Progenitor cell of endocrine pancreas (in vitro differentiated cells): ENCODE results near the gene MAN1A1. TPM values are rescaled to one million over a fixed set of nuclear protein-coding genes. Genes with fewer than 3 reads are reported as not detected.

Experiments
- DNase-seq: peaks from one replicate; pipeline ENCODE4 v3.0.0; 2021; ENCODE audit warnings: low spot score; ENCODE audit not compliant: unreplicated experiment
- H3K27ac Mint-ChIP-seq: 2 replicates; pipeline ENCODE4 v1.8.0; 2021; ENCODE audit warnings: mild to moderate bottlenecking, moderate library complexity, mixed read lengths
- H3K27me3 Mint-ChIP-seq: 2 replicates; pipeline ENCODE4 v1.8.0; 2021; ENCODE audit warnings: mixed read lengths
- H3K36me3 Mint-ChIP-seq: 2 replicates; pipeline ENCODE4 v1.8.0; 2022; ENCODE audit warnings: mixed read lengths; ENCODE audit not compliant: insufficient read depth
- H3K4me1 Mint-ChIP-seq: 2 replicates; pipeline ENCODE4 v1.8.0; 2021; ENCODE audit warnings: low read depth, mixed read lengths
- H3K4me3 Mint-ChIP-seq: 2 replicates; pipeline ENCODE4 v1.8.0; 2021; ENCODE audit warnings: low read depth, mild to moderate bottlenecking, moderate library complexity, mixed read lengths
- H3K9me3 Mint-ChIP-seq: 2 replicates; pipeline ENCODE4 v1.8.0; 2021; ENCODE audit warnings: low read depth, mixed read lengths
- total RNA-seq: library from RNA; stranded (reverse); gene quantifications from 2 replicates; pipeline ENCODE4 v1.2.1, GENCODE V29; 2021
- TF ChIP-seq, protein P1 (sequence below): fragments of 200-600 bp; sonication (generic); IDR thresholded peaks from one replicate; pipeline ENCODE4 v1.5.0; 2021; ENCODE audit warnings: antibody characterized with exemption, mild to moderate bottlenecking; ENCODE audit not compliant: unreplicated experiment

MAN1A1 gene
- total RNA-seq, 1 donor from 2014 or later, result 27.6 TPM

GRCh38 chr6:119230160-119230559, 119.4 kb downstream of the MAN1A1 start:
- peaks cover 8% of the 10 kb centered on the region for H3K4me1 Mint-ChIP-seq
- no peak overlapping the region for H3K27ac Mint-ChIP-seq
- no peak overlapping the region for H3K4me3 Mint-ChIP-seq
- TF ChIP-seq, protein P1, sequence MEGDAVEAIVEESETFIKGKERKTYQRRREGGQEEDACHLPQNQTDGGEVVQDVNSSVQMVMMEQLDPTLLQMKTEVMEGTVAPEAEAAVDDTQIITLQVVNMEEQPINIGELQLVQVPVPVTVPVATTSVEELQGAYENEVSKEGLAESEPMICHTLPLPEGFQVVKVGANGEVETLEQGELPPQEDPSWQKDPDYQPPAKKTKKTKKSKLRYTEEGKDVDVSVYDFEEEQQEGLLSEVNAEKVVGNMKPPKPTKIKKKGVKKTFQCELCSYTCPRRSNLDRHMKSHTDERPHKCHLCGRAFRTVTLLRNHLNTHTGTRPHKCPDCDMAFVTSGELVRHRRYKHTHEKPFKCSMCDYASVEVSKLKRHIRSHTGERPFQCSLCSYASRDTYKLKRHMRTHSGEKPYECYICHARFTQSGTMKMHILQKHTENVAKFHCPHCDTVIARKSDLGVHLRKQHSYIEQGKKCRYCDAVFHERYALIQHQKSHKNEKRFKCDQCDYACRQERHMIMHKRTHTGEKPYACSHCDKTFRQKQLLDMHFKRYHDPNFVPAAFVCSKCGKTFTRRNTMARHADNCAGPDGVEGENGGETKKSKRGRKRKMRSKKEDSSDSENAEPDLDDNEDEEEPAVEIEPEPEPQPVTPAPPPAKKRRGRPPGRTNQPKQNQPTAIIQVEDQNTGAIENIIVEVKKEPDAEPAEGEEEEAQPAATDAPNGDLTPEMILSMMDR, result no peak
- no peak for DNase-seq
- no peaks in the 10 kb centered on the region for H3K27me3 Mint-ChIP-seq
- H3K36me3 Mint-ChIP-seq, result peaks cover 2% of the 10 kb centered on the region
- no peaks in the 10 kb centered on the region for H3K9me3 Mint-ChIP-seq

DNA sequence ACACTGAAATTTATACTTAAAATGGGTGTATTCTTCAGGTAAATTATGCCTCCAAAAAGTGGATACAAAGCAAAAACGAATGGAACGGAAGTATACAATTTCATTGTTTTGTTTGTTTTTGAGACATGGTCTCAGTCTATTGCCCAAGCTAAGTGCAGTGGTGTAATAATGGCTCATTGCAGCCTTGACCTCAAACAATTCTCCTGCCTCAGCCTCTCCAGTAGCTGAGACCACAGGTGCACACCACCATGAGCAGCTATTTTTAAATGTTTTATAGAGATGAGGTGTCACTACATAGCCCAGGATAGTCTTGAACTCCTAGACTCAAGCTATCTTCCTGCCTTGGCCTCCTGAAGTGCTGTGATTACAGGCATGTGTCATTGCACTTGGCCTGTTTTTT, 122.2 kb downstream of the MAN1A1 start:
- no peak overlapping the region for H3K27ac Mint-ChIP-seq
- H3K36me3 Mint-ChIP-seq, result peaks cover 1% of the 10 kb centered on the region
- no peaks in the 10 kb centered on the region for H3K27me3 Mint-ChIP-seq
- DNase-seq, result no peak
- TF ChIP-seq, protein P1, result no peak
- no peak overlapping the region for H3K4me3 Mint-ChIP-seq
- no peaks in the 10 kb centered on the region for H3K9me3 Mint-ChIP-seq
- peaks cover 6% of the 10 kb centered on the region for H3K4me1 Mint-ChIP-seq

GRCh38 chr6:119226089-119226488, 123.5 kb downstream of the MAN1A1 start:
- Mint-ChIP-seq H3K4me3 (no peak overlapping the region), H3K9me3 (no peaks in the 10 kb centered on the region), H3K36me3 (no peaks in the 10 kb centered on the region), H3K4me1 (peaks cover 6% of the 10 kb centered on the region), H3K27me3 (no peaks in the 10 kb centered on the region), H3K27ac (no peak overlapping the region)
- DNase-seq, result no peak
- TF ChIP-seq, protein P1, result no peak

GRCh38 chr6:119224095-119224701, 125.4 kb downstream of the MAN1A1 start:
- Mint-ChIP-seq H3K27me3 (no peaks in the 10 kb centered on the region), H3K36me3 (no peaks in the 10 kb centered on the region), H3K4me1 (peaks cover 6% of the 10 kb centered on the region), H3K4me3 (no peak overlapping the region), H3K27ac (no peak overlapping the region), H3K9me3 (no peaks in the 10 kb centered on the region)
- TF ChIP-seq, protein P1, result no peak
- no peak for DNase-seq

GRCh38 chr6:119220452-119220851, 129.1 kb downstream of the MAN1A1 start:
- Mint-ChIP-seq H3K27me3 (no peaks in the 10 kb centered on the region), H3K4me1 (peaks cover 3% of the 10 kb centered on the region), H3K36me3 (no peaks in the 10 kb centered on the region), H3K9me3 (no peaks in the 10 kb centered on the region), H3K4me3 (no peak overlapping the region), H3K27ac (no peak overlapping the region)
- no peak for DNase-seq
- TF ChIP-seq, protein P1, result no peak
